Stimulated activated CD8-positive, alpha-beta memory T cell treated with anti-CD3 and anti-CD28 coated beads, Interleukin-4, amount 100 ng/mL, for 1 hour (primary cell): ENCODE measurements around the gene CNTN4.
"Not testable (repeated sequence)": the region's sequence is repeated elsewhere in the genome, so short reads cannot be mapped to it uniquely, and the experiment has no call there.

Experiments used
- DNase-seq, 2 donors: peaks; one replicate each; pipeline ENCODE4 v3.0.0-alpha.2; 2020; ENCODE audit warnings: low read depth in 2 of 2, low spot score in 1 of 2

CNTN4 gene

DNA sequence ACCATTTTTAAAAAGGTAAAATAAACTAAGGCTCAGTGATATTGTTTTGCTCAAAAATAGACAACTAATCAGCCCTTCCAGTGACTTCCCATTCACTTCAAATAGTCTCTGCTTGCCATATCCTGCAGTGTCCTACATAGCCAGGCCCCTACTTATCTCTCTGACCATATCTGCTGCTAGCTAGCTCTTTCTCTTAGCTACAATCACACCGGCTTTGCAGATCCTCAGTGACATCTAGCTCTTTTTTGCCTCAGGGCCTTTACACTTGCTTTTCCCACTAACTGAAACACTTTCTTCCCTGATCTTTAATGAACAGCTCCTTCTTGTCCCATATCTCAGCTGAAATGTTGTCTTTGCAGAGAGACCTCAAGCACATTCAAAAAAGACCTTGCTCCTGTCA, 850.2 kb downstream of the CNTN4 start:
- no peak for DNase-seq

DNA sequence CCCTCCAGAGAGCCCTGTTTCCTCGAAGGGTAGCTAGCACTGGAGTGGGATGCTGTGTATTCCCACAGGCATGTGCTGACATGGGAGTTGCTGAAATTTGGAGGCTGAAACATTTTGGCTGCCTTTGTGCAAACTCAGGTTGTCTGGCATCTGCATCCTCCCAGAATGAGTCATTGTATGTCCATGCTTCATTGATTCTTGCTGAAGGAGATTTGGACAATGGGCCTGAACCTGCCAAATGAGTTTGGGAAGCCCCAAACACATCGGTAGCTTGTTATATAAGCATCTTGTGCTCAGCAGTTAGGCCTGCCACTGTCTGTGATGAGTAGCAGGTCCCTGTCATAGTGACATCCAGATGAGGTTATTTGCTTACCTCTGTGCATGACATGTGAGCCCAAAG, 851.5 kb downstream of the CNTN4 start:
- no peak for DNase-seq

DNA sequence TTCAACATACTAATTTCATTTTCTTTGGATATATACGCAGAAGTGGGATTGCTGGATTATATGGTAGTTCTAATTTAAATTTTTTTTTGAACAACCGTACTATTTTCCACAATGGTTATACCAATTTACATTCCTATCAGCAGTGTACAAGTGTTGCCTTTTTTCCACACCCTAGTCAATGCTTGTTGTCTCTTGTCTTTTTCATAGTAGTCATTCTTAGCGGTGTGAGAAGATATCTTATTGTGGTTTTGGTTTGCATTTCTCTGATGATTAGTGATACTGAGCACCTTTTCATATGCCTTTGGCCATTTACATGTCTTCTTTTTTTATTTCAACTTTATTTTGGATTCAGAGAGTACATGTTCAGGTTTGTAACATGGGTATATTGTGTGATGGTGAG, 858.4 kb downstream of the CNTN4 start:
- no peak for DNase-seq

DNA sequence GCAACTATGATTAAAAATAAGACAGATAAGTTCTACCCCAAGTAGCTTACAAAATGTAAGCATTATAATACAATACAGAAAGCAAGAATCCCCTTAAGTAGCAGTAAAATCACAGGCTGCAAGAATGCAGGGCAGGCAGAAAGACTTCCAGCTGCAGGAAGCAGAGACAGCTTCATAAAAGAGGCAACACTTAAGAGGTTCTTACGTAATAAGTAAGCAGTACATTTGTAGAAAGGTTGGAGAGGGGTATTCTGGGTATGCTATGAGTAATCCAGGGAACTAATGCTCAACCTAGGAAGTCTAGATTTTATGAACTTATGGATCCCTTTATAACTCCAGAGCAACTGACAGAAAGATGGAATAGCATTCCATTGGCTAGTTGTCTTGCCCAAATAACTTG, 859.9 kb downstream of the CNTN4 start:
- DNase-seq = no peak

DNA sequence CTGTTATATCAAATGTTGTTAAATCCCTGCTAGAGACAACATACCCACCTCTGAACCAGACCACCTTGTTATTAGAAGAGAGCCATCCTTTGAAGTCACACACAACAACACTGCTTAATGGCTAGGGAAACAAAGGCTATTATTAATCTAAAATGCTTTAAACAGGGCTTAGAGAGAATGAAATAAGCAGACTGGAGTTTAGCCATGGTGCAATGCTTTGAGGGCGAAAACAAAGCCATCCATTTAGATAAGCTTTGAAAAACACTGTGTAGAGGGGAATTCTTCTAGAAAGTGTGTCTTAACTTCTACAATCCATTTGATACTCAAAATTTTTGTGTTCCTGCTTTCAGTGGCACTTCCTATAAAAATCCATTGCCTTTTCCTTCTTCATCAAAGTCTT, 862.9 kb downstream of the CNTN4 start:
- no peak for DNase-seq

DNA sequence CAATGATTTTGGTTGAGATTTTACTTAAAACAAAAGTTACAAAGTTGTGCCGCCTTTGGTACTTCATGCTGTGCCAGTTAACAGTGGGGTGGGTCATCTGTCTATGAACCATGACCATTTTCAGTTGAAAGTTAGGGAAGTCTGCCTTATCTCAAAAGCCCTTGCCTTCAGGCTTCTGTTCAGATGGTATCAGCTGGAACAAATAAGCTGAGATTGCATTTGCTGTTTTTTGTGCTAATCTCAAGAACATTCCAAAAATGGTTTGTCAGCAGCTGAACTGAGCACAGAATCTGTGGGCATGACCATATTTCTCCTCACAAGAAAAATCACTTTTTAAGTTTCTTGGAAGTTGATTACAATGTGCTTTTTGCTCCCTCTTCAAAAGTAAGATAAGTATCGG, 869.2 kb downstream of the CNTN4 start:
- no peak for DNase-seq

DNA sequence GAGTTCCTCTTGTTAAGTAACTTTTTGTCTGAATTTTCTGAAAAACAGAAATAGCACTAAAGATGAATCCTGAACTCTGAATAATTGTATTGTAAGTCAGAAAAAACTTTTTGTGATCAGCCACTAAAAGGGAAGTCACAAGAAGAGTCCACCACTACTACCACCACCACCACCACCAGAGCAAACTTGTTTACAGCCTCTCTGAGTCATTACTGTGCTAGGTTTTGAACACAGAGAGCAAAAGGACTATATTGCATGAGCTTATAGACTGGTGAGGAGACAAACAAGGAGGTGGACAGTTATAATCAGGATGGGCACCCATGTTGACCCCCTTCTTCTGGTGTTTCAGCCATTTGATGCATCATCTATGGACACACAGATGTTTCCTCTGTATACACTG, 869.8 kb downstream of the CNTN4 start:
- no peak for DNase-seq

DNA sequence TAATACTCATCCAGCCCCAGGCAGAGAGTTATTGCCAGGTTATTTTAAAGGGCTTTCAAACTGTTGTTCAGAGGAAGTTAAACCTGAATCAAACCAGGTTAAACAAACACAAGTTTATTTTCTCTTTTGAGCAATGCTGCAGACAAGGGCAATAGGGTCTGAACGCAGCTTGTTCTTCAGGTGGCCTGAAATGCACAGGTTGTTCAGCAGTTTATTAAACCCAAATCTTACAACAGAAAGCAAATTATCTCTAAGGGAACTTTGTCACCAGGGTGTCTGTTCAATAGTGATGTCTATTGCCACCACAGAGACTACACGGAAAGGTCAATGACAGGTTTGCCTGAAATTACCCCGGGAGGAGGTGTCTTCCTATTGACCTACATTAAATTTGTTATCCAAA, 877.5 kb downstream of the CNTN4 start:
- no peak for DNase-seq

DNA sequence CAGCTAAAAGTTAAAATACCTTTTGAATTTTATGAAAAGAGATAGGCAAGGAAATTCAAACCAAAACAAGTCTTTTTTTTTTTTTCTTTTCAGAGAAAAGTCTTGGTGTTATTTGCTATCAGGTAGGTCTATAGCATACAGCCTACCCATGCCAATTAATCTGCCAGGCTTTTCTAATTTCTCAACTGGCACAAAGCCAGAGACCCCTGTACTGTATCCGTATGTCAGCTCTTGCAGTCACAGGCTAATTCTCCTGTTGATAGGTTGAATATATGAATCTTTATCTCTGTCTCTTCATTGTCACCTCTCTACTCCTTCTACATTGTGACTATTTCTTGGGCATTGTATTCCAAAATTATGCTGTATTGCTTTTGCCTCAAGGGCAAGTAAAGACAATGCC, 878.1 kb downstream of the CNTN4 start:
- DNase-seq = no peak

DNA sequence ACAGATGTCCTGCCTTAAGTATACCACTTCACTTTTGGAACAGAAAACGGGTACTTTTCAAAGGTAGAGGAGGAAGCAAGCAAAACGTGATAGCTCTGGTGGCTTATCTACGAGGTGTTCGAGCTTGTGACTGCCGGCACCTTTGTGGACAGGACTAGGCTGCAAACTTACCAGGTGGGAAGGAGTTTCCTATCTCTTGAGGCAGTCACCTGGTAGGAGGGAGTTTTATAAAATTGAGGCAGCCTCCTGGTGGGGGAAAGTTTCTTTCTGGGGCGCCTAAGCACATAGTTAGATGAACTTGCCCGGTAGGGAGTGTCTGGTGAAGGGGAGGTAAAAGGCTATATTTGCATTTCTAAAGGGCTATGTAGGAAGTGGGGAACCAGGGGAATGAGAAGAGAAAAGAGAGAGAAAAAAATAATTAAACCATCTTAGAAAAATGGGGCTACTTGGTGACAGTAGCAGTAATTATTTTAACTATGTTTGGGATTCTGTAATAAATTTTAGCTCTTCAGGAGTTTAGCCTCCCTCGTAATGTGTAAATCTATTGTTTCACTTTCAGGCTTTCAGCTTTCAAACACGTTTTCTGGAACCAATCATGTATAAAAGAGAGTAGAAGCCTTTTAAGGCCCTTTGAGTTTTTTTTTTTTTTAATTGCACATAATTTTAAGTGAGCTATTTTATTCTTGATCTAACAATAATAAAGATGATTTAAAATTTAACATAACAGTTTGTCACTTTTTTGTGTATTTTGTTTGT, 880.5 kb downstream of the CNTN4 start:
- DNase-seq = no peak

DNA sequence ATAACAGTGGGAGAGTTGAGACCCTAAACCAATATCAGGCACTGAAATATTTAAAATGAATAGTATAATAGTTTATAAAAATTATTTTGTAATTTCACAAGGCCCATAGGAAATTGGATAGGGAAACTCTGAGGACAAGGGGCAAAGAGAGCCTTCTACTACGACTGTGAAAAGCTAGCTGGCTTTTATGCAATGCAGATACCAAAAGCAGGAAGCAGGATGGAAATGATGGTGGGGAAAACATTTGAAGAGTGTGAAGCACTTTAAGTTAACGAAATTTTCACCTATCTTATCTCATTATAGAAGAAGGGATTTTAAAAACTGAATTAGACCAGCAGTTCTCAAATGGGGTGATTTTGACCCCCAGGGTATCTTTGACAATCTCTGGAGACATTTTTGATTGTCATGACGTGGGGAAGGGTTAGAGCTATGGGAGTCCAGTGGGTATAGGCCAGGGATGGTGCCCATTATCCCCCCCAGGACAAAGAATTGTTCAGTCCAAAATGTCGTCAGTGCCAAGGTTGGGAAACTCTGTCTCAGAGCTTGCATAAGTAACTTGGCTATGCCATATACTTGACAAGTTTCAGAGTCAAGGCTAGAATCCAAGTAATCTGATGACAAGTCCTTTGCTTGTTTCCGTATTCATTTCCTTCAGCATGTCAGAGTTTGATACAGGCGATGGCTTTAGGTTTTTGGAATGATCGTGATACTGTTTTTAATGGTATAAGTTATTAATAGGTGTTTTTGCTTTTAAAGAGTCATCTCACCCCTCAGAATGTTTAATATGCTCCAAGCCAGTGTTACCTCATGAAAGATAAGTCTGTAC, 885.6 kb downstream of the CNTN4 start:
- no peak for DNase-seq

DNA sequence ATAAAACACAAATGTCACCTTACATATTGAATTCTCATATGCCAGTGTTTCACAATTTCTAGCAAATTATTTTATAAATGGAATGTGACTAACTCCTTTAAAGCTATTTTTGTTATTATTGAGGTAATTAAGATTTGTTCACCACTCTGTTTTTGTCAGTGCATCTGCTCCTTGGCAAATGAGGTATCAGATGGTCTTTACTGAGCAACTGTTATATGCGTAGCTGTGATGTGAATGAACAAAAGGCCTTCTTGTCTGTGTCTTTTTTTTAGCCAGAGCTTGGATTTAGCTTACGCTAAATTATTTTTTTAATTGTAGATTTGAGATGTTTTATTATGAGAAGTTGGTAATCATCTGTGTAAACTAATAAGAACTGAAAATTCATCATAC, 886.2 kb downstream of the CNTN4 start:
- no peak for DNase-seq

DNA sequence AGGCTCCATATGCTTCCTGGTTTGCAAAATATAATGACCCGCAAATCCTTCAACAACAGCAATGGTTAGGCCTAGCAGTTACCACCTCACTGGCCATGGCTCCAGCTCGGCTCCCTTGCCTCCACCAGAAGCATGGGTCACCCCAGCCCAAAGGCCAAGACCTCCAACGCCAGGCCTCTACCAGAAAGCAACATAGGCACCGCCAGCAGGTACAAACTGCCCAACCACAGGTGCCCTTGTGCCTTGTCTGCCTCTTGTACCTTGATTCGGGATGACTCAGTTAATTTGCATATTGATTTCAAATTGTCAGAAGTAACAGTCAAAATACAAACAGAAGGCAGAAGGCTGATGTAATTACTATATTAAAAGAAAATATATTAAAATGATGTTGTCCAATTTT, 886.8 kb downstream of the CNTN4 start:
- no peak for DNase-seq

DNA sequence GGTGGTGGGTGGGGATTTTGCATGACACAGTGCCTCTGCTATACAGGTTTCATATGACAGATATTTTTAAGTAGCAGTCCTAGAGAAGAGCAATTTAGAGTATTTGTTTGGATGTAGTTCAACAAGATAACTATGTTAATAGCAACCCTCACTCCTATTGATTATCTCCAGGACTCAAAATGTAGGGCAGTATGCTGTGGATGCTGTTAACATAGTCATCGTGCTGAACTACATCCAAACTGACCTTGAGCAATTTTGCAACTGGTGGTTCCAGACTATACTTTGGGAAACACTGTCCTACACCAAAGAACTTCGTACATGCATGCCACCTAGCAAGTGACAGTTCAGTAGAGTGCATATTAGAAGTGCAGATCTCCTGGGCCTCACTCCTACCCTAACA, 893.9 kb downstream of the CNTN4 start:
- no peak for DNase-seq

DNA sequence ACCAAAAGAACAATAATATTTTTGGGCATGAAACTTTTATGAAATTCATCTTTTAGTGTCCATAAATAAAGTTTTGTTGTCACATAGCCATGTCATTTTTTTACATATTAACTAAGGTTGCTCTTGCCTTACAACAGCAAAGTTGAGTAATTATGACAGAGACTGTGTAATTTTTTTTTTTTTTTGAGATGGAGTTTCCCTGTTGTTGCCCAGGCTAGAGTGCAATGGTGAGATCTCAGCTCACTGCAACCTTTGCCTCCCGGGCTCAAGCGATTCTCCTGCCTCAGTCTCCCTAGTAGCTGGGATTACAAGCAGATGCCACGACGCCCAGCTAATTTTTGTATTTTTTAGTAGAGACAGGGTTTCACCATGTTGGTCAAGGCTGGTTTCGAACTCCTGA, 894.5 kb downstream of the CNTN4 start:
- not testable (repeated sequence) for DNase-seq

DNA sequence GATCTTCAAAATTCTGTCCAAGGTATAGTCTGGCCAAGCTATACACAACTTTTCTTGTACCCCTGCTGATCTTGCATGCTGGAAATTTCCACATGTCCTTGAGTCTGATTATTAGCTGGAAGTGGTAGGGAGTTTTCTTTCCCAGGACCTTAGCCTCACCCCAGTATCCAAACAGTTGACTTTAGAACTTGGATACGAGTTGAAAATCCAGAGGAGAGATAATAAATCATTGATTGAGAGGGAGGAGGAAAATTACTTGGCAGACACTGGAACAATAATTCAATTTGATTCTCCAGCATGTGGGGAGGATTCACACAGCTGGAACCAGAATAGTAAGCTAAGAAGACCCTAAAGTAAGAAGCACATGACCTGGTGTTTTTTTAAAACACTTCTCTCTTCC, 895.1 kb downstream of the CNTN4 start:
- DNase-seq = no peak

DNA sequence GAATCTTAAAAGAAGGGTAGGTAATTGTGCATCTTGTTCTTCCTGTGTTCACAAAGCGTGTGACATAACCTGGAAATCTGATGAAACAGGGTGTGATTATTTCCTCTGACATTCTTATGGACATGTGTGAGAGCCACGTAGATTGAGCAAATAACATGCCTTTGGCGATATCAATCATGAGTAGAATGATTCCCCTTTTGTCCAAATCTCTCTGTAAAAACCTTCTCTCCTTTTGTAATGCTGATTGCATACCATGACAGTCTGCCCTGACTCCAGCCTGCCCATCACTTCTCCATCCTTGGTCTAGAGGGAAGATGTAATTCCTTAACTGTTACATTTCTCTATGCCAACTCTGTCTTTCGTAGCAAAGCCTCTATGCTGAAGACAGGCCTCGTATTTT, 896.5 kb downstream of the CNTN4 start:
- DNase-seq = no peak

DNA sequence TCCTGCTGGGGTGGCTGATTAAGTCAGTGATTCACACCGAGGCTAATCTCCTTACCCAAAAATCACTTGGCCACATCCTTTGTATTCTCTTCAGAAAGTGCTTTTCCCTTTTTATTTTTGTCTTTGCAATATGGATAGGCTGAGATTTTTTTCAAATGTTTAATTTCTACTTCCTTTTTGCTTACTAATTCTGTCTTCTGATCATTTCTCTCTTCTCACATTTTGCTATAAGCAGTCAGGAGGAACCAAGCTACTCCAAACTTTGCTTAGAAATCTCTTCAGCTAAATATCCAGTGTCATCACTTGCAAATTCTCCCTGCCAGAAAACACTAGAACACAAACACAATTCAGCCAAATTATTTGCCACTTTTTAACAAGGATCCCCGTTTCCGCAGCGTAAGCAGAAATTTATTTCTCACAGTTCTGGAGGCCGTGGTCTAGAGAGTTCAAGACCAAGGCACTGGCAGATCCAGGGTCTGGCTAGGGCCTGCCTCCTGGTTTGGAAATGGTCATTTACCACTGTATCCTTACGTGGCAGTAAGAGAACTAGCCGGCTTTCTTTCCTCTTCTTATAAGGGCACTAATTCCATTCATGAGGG, 906.6 kb downstream of the CNTN4 start:
- no peak for DNase-seq

DNA sequence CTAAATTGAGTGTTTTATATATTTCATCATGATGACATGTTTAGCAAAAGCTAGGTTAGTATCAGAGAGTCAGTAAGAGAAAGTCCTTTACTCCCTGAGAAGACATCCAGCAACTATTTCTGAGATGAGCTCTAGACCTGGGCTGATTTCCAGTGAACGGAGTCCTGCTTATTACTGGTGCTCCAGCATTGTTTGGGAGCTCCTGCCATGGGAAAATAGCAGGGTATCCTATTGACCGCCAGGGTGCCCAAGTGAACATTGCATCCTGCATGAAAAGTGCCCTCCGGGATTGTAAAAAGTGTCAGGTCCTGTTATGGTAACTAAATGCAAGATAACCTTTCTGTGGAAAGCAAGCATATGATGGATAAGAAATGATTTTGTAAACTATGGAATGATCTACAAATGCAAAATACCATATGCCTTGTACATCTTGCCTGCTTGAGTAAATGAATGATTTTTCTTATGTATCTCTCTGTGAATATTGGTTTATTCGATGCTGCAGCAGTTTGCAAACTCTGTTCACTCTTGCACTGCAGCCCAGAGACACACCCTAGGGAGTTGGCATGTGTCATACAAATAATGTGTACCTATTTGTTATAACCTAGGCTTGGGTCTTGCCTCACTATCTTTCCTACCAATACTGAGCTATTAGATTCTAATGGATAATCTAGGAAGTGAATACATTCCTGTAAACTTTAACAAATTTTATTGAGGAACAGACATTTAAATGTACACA, 914.8 kb downstream of the CNTN4 start:
- no peak for DNase-seq

DNA sequence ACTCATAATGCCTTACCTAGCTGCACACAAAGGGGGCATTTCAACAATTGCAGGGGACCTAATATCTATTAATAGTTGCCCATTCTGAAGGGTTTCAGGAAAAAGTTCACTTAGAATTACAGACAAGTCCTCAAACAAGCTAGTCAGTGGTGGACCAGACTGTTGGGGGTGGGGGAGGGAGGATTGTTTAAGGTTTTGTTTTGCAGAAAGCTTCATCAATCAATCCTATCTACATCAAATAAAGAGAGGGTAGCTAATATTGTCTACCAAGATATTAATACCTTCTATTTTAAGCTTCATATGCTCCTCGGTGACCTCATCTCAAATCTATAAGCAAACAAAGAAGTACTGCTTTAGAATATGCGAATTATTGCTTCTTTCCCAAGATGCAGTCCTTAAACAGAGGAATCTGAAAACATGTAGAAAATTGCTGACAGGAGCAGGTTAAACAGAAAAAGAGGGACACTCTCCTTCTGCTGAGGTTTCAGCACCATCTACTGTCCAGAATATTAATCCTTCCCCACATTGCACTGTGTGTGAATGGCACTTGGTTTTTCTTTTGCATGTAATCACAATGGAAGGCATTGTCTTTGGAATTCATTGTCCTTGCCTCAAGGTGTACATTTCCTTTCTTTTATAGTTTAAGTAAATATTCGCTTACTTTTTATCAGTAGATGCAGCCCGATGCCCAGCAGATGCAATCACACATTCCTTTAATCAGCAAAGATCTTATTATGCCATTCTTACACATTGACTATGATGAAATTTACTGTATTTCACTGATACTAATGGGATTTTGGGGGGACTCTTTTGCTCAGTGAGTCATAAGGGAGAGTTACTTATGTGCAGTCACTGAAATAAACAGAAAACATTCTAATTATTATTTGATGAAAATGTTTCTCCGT, 916.8 kb downstream of the CNTN4 start:
- no peak for DNase-seq

DNA sequence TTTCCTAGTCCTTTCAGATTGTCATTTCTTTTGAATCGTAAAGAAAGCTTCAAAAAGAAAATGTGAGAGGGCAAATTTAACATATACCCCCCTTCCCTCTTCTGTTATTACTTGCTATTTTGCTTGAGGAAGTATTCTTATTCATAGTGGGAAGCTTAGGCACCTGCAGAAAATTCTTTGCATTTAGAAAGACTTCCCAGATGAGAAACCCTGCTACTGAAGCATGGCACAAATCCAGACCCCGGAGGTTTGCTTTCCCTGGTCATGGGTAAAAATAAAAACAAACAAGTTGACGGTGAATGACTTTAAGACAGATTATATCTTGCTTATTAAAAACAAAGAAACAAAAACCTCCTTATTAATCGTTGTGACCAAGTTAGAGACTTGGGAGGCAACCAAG, 917.6 kb downstream of the CNTN4 start:
- DNase-seq = no peak
